IMR-90 (cell line): ENCODE data around the gene GPSM3. TPM values are rescaled to one million over a fixed set of nuclear protein-coding genes. Genes with fewer than 3 reads are reported as not detected.

ENCODE experiments used
- ATAC-seq: fragments of 200-7000 bp; cut with Tn5 transposase; 2 replicates; pipeline ENCODE4 v1.9.1; 2020; ENCODE audit warnings: low read depth, mild to moderate bottlenecking, moderate library complexity
- BruUV-seq: library from RNA; stranded (reverse); fragments of 400-500 nt; replicated peaks from 2 replicates; lab custom pipeline; 2021; lab: Mats Ljungman, UMichigan
- CTCF ChIA-PET: fragments of 300-600 bp; formaldehyde crosslinking; extraction: SDS; loops from one replicate; lab custom pipeline; 2021; ENCODE audit warnings: antibody characterized with exemption; lab: Yijun Ruan, JAX
- POLR2A ChIA-PET: fragments of 300-600 bp; sonication (Branson Sonifier 250); formaldehyde crosslinking; loops from one replicate; lab custom pipeline; 2022; ENCODE audit warnings: antibody characterized with exemption; ENCODE audit not compliant: unreplicated experiment; lab: Charles Lee
- DNase-seq: peaks from one replicate; pipeline ENCODE4 v3.0.0; 2013
- H2AFZ ChIP-seq: replicated peaks from 2 replicates; pipeline ENCODE3; 2013; ENCODE audit warnings: low read length, mild to moderate bottlenecking; ENCODE audit not compliant: poor library complexity
- H2AK5ac ChIP-seq: 2 replicates; pipeline ENCODE4 v1.6.1; 2013; ENCODE audit warnings: low read depth, low read length, inconsistent platforms
- H2AK9ac ChIP-seq: replicated peaks from 2 replicates; pipeline ENCODE3; 2013; ENCODE audit warnings: mild to moderate bottlenecking, low read depth, low read length, moderate library complexity; ENCODE audit not compliant: poor library complexity
- H2BK120ac ChIP-seq: 2 replicates; pipeline ENCODE4 v1.6.1; 2013; ENCODE audit warnings: low read depth, low read length, inconsistent platforms
- H2BK15ac ChIP-seq: 3 replicates; pipeline ENCODE4 v1.6.1; 2013; ENCODE audit warnings: low read depth, low read length, inconsistent platforms
- H2BK20ac ChIP-seq: 2 replicates; pipeline ENCODE4 v1.6.1; 2013; ENCODE audit warnings: low read depth, mild to moderate bottlenecking, inconsistent platforms, low read length, moderate library complexity
- H2BK5ac ChIP-seq: 2 replicates; pipeline ENCODE4 v1.6.1; 2013; ENCODE audit warnings: mild to moderate bottlenecking, low read depth, low read length, inconsistent platforms; ENCODE audit not compliant: poor library complexity, severe bottlenecking
- H3K14ac ChIP-seq: replicated peaks from 2 replicates; pipeline ENCODE4 v1.6.1; 2013; ENCODE audit warnings: low read depth, low read length, inconsistent platforms
- H3K18ac ChIP-seq: 2 replicates; pipeline ENCODE4 v1.6.1; 2013; ENCODE audit warnings: low read depth, low read length, control low read depth
- H3K23ac ChIP-seq: 2 replicates; pipeline ENCODE4 v1.6.1; 2013; ENCODE audit warnings: low read depth, low read length, inconsistent platforms
- H3K27ac ChIP-seq: 2 replicates; pipeline ENCODE4 v1.5.1; 2013; ENCODE audit warnings: mild to moderate bottlenecking, control low read depth, low read length; ENCODE audit not compliant: insufficient read depth
- H3K27me3 ChIP-seq: 2 replicates; pipeline ENCODE4 v1.6.1; 2013; ENCODE audit warnings: low read length; ENCODE audit not compliant: control insufficient read depth, insufficient read depth
- H3K36me3 ChIP-seq: 2 replicates; pipeline ENCODE4 v1.6.1; 2013; ENCODE audit warnings: low read length, mixed read lengths; ENCODE audit not compliant: control insufficient read depth, insufficient read depth
- H3K4ac ChIP-seq: 2 replicates; pipeline ENCODE4 v1.6.1; 2013; ENCODE audit warnings: low read depth, low read length, inconsistent platforms
- H3K4me1 ChIP-seq: 2 replicates; pipeline ENCODE4 v1.6.1; 2013; ENCODE audit warnings: low read length, mixed read lengths; ENCODE audit not compliant: control insufficient read depth, insufficient read depth
- H3K4me2 ChIP-seq: 2 replicates; pipeline ENCODE4 v1.6.1; 2013; ENCODE audit warnings: low read depth, mild to moderate bottlenecking, control low read depth, low read length, moderate library complexity
- H3K4me3 ChIP-seq: 2 replicates; pipeline ENCODE4 v1.5.1; 2013; ENCODE audit warnings: low read depth, mild to moderate bottlenecking, control low read depth, low read length, moderate library complexity; ENCODE audit not compliant: insufficient read depth
- H3K56ac ChIP-seq: 2 replicates; pipeline ENCODE4 v1.6.1; 2013; ENCODE audit warnings: low read length, inconsistent platforms; ENCODE audit not compliant: insufficient read depth; ENCODE audit errors: extremely low read depth
- H3K79me1 ChIP-seq, 2 experiments: 2 replicates each; pipeline ENCODE4 v1.6.1; 2013; ENCODE audit warnings: low read length in 2 of 2, inconsistent platforms in 1 of 2, low read depth in 1 of 2
- H3K9ac ChIP-seq: 2 replicates; pipeline ENCODE4 v1.6.1; 2013; ENCODE audit warnings: low read depth, low read length, control low read depth
- H3K9me1 ChIP-seq: 2 replicates; pipeline ENCODE4 v1.6.1; 2013; ENCODE audit warnings: low read length, inconsistent platforms; ENCODE audit not compliant: insufficient read depth
- H3K9me3 ChIP-seq: 2 replicates; pipeline ENCODE4 v1.6.1; 2013; ENCODE audit warnings: low read length; ENCODE audit not compliant: control insufficient read depth, insufficient read depth
- H4K20me1 ChIP-seq: 2 replicates; pipeline ENCODE4 v1.6.1; 2013; ENCODE audit warnings: low read length, inconsistent platforms; ENCODE audit not compliant: insufficient read depth
- H4K5ac ChIP-seq: 2 replicates; pipeline ENCODE4 v1.6.1; 2013; ENCODE audit warnings: mild to moderate bottlenecking, low read depth, low read length, control low read depth
- H4K8ac ChIP-seq, 2 experiments: 2 replicates each; pipeline ENCODE4 v1.6.1; 2013; ENCODE audit warnings: low read depth in 2 of 2, low read length in 2 of 2, control low read depth in 1 of 2, inconsistent platforms in 1 of 2
- H4K91ac ChIP-seq: 2 replicates; pipeline ENCODE4 v1.6.1; 2013; ENCODE audit warnings: low read depth, low read length, inconsistent platforms; ENCODE audit not compliant: insufficient read depth
- CEBPB ChIP-seq: IDR thresholded peaks from 2 replicates; pipeline ENCODE4 v1.6.1; 2012; ENCODE audit warnings: low read depth, low read length, improper control_type of control experiment
- CTCF ChIP-seq: conservative IDR thresholded peaks from 2 replicates; pipeline ENCODE4 v1.5.1; 2012; ENCODE audit warnings: mild to moderate bottlenecking, low read depth, low read length, improper control_type of control experiment
- POLR2A ChIP-seq: IDR thresholded peaks from 2 replicates; pipeline ENCODE4 v1.6.1; 2012; ENCODE audit warnings: mild to moderate bottlenecking, low read depth, low read length
- RAD21 ChIP-seq: IDR thresholded peaks from 2 replicates; pipeline ENCODE4 v1.6.1; 2012; ENCODE audit warnings: low read length, improper control_type of control experiment
- RCOR1 ChIP-seq: IDR thresholded peaks from 2 replicates; pipeline ENCODE4 v1.6.1; 2012; ENCODE audit warnings: mild to moderate bottlenecking, low read length, improper control_type of control experiment; ENCODE audit not compliant: insufficient replicate concordance
- SMC3 ChIP-seq: fragments of 150-350 bp; IDR thresholded peaks from 2 replicates; pipeline ENCODE4 v1.6.1; 2016; ENCODE audit warnings: low read depth, mild to moderate bottlenecking, antibody characterized with exemption, low read length, moderate library complexity
- WGBS, 2 experiments: methylation state at CpG; one replicate each; pipeline versions ENCODE4 v1.1.5 to v1.1.7; 2013; ENCODE audit warnings: missing lambda C conversion rate in 2 of 2; ENCODE audit not compliant: insufficient read length in 1 of 2; ENCODE audit errors: extremely low coverage in 2 of 2; 5-methylcytosine and 5-hydroxymethylcytosine counted together
- dilution Hi-C: fragments of 300-500 bp; cut with HindIII; formaldehyde crosslinking; loops from one replicate; pipeline ENCODE4 v1.14.3; 2018; ENCODE audit warnings: low sequenced_read_pairs; ENCODE audit not compliant: unreplicated experiment
- in situ Hi-C: fragments of 300-500 bp; cut with MboI; formaldehyde crosslinking; loops from 3 replicates; pipeline ENCODE4 v1.14.3; 2019; ENCODE audit warnings: low sequenced_read_pairs, inconsistent platforms, mixed read lengths
- intact Hi-C: fragments of 100-400 bp; cut with micrococcal nuclease; formaldehyde crosslinking; loops from 2 replicates; pipeline ENCODE4 v1.10.0; 2022
- polyA plus RNA-seq, 3 experiments: library from polyadenylated mRNA; depleted of rRNA; stranded (reverse); fragments of >200 nt; gene quantifications; 2 replicates each; pipeline ENCODE4 v1.2.3, GENCODE V29; 2012; ENCODE audit warnings: low replicate concordance in 1 of 3
- total RNA-seq: library from RNA; depleted of rRNA; stranded (reverse); fragments of >200 nt; gene quantifications from 2 replicates; pipeline ENCODE4 v1.2.3, GENCODE V29; 2012

Gene GPSM3
- total and polyA plus RNA-seq, 2 of the 4 experiments (the other 2 are of a cell fraction): 3.0 to 9.8 TPM

DNA sequence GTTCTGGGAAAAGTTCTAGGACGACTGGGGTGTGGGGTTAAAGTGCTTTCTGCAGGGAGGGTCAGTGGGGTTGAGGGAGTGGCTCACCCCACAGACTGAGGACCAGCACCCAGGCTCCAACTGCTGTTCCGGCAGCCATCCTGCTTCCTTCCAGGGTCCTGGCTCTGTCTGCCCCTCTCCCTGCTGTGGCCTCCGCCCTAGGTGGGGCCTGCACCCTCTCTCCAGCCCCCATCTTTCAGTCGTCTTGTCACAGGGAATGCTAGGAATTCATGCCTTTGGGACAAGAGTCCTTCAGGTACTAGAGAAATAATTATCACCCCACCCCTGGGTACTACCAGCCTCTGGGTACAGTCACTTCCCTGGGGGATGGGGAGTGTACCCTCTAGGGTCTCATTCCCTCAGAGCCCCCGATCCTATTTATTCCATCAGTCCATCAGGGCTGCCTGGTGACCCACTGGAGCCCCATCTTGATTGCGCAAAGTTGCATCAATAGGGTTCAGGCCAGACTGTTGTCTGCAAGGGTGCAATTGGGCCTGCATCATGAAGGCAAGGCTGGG is 8.3 kb downstream of the GPSM3 start, which contains the start of gene AGER:
Gene AGER (minus strand): TSS at position 170 of the 557 bp plus-strand sequence. CDS start 31 bp downstream, at position 139.
- dilution Hi-C loops: no loop called here
- intact Hi-C loops: no loop called here
- CTCF ChIA-PET: no interaction called here

More for the DNA sequence above, 8.3 kb downstream of the GPSM3 start, which contains the start of gene AGER:
- no peak within 1 kb of the TSS; the same call in 1 of the 2 replicates for H2AK5ac ChIP-seq
- H3K36me3 ChIP-seq: peaks cover 38% of the 10 kb centered on the region
- 100% methylated on average over 1 of the region's 6 CpGs; no CpG with 5 or more reads in 1 of the 2 experiments for WGBS, 2 experiments
- no peak within 1 kb of the TSS for H4K8ac ChIP-seq
- no peak within 1 kb of the TSS for H3K23ac ChIP-seq
- H3K79me1 ChIP-seq: peaks cover 11 to 48% of the 10 kb centered on the region in 2 experiments
- TF ChIP-seq CTCF: no peak
- no peak for TF ChIP-seq RCOR1
- TF ChIP-seq SMC3: no peak
- TF ChIP-seq CEBPB: peak; percentile 42; the same call in 1 of the 2 replicates
- no peak for TF ChIP-seq RAD21
- TF ChIP-seq POLR2A: no peak
- H3K27ac ChIP-seq: no peak within 1 kb of the TSS
- BruUV-seq: no TSS peak
- no peak within 1 kb of the TSS for H3K56ac ChIP-seq
- H2AFZ ChIP-seq: peak within 1 kb of the TSS; percentile 39
- no peak within 1 kb of the TSS for H2BK120ac ChIP-seq
- no peak within 1 kb of the TSS for H3K9ac ChIP-seq
- no peak within 1 kb of the TSS for H2BK15ac ChIP-seq
- no peak within 1 kb of the TSS for H2BK5ac ChIP-seq
- H3K4ac ChIP-seq: no peak within 1 kb of the TSS; the same call in 1 of the 2 replicates
- no peak within 1 kb of the TSS for H3K18ac ChIP-seq
- peak within 1 kb of the TSS; percentile 71 for H2AK9ac ChIP-seq
- H3K27me3 ChIP-seq: no peaks in the 10 kb centered on the region
- H3K4me1 ChIP-seq: no peaks in the 10 kb centered on the region
- no peaks in the 10 kb centered on the region for H3K9me3 ChIP-seq
- ATAC-seq (no peak), DNase-seq (no peak)
- H3K9me1 ChIP-seq: peaks cover 9% of the 10 kb centered on the region
- no peak within 1 kb of the TSS for H3K14ac ChIP-seq
- no peak within 1 kb of the TSS for H4K91ac ChIP-seq
- H4K20me1 ChIP-seq: no peaks in the 10 kb centered on the region
- POLR2A ChIA-PET: no interaction called here
- H3K4me3 ChIP-seq: no peak within 1 kb of the TSS
- no peak within 1 kb of the TSS for H3K4me2 ChIP-seq
- H4K5ac ChIP-seq: no peak within 1 kb of the TSS
- no peak within 1 kb of the TSS for H2BK20ac ChIP-seq
- in situ Hi-C loops: loop anchor here (25.0 kb wide), 1 partner anchor 778 kb away; the partner anchor contains the start of genes BRD2 and HLA-DMA
